ENCODE measurements around the gene HOXD13. TPM values are rescaled to one million over a fixed set of nuclear protein-coding genes. Genes with fewer than 3 reads are reported as not detected.

Gene HOXD13
- total RNA-seq, 1 donor from 2014 or later, result not detected

- TF ChIP-seq CTCF (IDR thresholded peaks at IDR 0.05; ENCODE audit: unreplicated experiment), result peak; percentile 90
- peaks cover 95% of the 10 kb centered on the region for H3K27me3 Mint-ChIP-seq
- peak overlapping the region; percentile 55 for H3K4me3 Mint-ChIP-seq (ENCODE audit: low read depth)
- H3K4me1 Mint-ChIP-seq (ENCODE audit: low read depth), result no peaks in the 10 kb centered on the region
- peak; percentile 73 for DNase-seq (ENCODE audit: low spot score, unreplicated experiment)
- H3K36me3 Mint-ChIP-seq (ENCODE audit: insufficient read depth), result no peaks in the 10 kb centered on the region
- no peak overlapping the region for H3K27ac Mint-ChIP-seq
- no peaks in the 10 kb centered on the region for H3K9me3 Mint-ChIP-seq (ENCODE audit: low read depth)
Measured at GRCh38 chr2:176140513-176141317, 48.2 kb downstream of the HOXD13 start.

GRCh38 chr2:176142281-176142680 lies 49.8 kb downstream of the HOXD13 start:
- no peaks in the 10 kb centered on the region for H3K9me3 Mint-ChIP-seq (ENCODE audit: low read depth)
- TF ChIP-seq CTCF (IDR thresholded peaks at IDR 0.05; ENCODE audit: unreplicated experiment), result no peak
- H3K36me3 Mint-ChIP-seq (ENCODE audit: insufficient read depth), result no peaks in the 10 kb centered on the region
- H3K4me3 Mint-ChIP-seq (ENCODE audit: low read depth), result no peak overlapping the region
- H3K27ac Mint-ChIP-seq, result no peak overlapping the region
- no peaks in the 10 kb centered on the region for H3K4me1 Mint-ChIP-seq (ENCODE audit: low read depth)
- H3K27me3 Mint-ChIP-seq, result peaks cover 97% of the 10 kb centered on the region
- no peak for DNase-seq (ENCODE audit: low spot score, unreplicated experiment)

Other genes with a start within 250 kb of the HOXD13 start
- 22.7 and 30.3 TPM in 2 replicates for gene LNPK, start 90.5 kb upstream of the HOXD13 start, total RNA-seq
- not detected in 2 replicates for gene EVX2, start 8.8 kb upstream of the HOXD13 start, total RNA-seq
- not detected in 2 replicates for gene HOXD12, start 7.1 kb downstream of the HOXD13 start, total RNA-seq
- gene HOXD11, start 14.6 kb downstream of the HOXD13 start, total RNA-seq, result not detected in 2 replicates
- gene HOXD10, start 24.1 kb downstream of the HOXD13 start, total RNA-seq, result not detected in 2 replicates
- gene HOXD9, start 30.0 kb downstream of the HOXD13 start, total RNA-seq, result not detected in 2 replicates
- gene HOXD8, start 37.0 kb downstream of the HOXD13 start, total RNA-seq, result not detected in 2 replicates
- not detected in 2 replicates for gene HOXD4, start 58.8 kb downstream of the HOXD13 start, total RNA-seq
- not detected in 2 replicates for gene HOXD3, start 64.6 kb downstream of the HOXD13 start, total RNA-seq
- gene HOXD1, start 95.9 kb downstream of the HOXD13 start, total RNA-seq, result 0.16 TPM in 1 of 2 replicates, not detected in the other
- gene MTX2, start 176.7 kb downstream of the HOXD13 start, total RNA-seq, result 30.9 and 33.4 TPM in 2 replicates